Measurements from ENCODE around the gene MFAP1.
A peak's percentile ranks its signal among the peaks of the same experiment; 100 is the strongest.

Gene MFAP1

GRCh38 chr15:43776101-43776717 lies 48.3 kb downstream of the MFAP1 start:
- DNase-seq (ENCODE audit: low read depth in 2 of 2), result no peak

- DNase-seq (ENCODE audit: low read depth in 2 of 2), result no peak
Measured at GRCh38 chr15:43775411-43775965, 49.0 kb downstream of the MFAP1 start.

GRCh38 chr15:43774062-43774461 lies 50.4 kb downstream of the MFAP1 start:
- no peak for DNase-seq (ENCODE audit: low read depth in 2 of 2)

- no peak for DNase-seq (ENCODE audit: low read depth in 2 of 2)
Measured at GRCh38 chr15:43772624-43773023, 51.9 kb downstream of the MFAP1 start.

- DNase-seq (ENCODE audit: low read depth in 2 of 2), result no peak
Measured at GRCh38 chr15:43771816-43772215, 52.7 kb downstream of the MFAP1 start.

GRCh38 chr15:43769584-43770228 lies 54.8 kb downstream of the MFAP1 start:
- DNase-seq (ENCODE audit: low read depth in 2 of 2), result peak; percentile 46 to 54

GRCh38 chr15:43763819-43764446 lies 60.6 kb downstream of the MFAP1 start:
- no peak for DNase-seq (ENCODE audit: low read depth in 2 of 2)

- DNase-seq (ENCODE audit: low read depth in 2 of 2), result no peak
Measured at GRCh38 chr15:43762824-43763223, 61.7 kb downstream of the MFAP1 start.
